Measurements from ENCODE around the gene FAM240A.

DNA sequence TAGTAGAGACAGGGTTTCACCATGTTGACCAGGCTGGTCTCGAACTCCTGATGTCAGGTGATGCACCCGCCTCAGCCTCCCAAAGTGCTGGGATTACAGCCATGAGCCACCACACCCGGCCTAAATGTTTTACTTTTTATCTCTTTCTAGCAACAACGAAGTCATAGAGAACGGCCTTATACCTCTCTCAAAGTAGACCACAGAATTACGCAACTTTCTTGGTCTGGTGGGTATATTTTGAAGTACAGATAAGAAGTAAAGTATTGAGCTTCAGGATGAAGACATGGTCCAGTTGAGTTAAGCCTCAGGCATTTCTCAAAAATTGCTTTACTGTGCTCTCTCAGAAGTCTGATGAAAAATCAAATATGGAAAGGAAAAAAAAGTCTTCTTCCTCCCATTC, 30.6 kb downstream of the FAM240A start:
- TF ChIP-seq, protein P1, sequence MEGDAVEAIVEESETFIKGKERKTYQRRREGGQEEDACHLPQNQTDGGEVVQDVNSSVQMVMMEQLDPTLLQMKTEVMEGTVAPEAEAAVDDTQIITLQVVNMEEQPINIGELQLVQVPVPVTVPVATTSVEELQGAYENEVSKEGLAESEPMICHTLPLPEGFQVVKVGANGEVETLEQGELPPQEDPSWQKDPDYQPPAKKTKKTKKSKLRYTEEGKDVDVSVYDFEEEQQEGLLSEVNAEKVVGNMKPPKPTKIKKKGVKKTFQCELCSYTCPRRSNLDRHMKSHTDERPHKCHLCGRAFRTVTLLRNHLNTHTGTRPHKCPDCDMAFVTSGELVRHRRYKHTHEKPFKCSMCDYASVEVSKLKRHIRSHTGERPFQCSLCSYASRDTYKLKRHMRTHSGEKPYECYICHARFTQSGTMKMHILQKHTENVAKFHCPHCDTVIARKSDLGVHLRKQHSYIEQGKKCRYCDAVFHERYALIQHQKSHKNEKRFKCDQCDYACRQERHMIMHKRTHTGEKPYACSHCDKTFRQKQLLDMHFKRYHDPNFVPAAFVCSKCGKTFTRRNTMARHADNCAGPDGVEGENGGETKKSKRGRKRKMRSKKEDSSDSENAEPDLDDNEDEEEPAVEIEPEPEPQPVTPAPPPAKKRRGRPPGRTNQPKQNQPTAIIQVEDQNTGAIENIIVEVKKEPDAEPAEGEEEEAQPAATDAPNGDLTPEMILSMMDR (IDR thresholded peaks at IDR 0.05): no peak
- no peak for TF ChIP-seq POLR2A (IDR thresholded peaks at IDR 0.05)
